Suprapubic skin (tissue), 4 donors: ENCODE measurements around the gene DDX25. TPM values are rescaled to one million over a fixed set of nuclear protein-coding genes. Genes with fewer than 3 reads are reported as not detected.

Experiments
- DNase-seq, 2 donors: peaks; one replicate each; pipeline ENCODE4 v3.0.0-alpha.2; 2019; ENCODE audit warnings: low spot score in 2 of 2
- H3K27ac ChIP-seq: fragments of 200-600 bp; sonication (generic); one replicate; pipeline ENCODE4 v1.5.1; 2019
- H3K27me3 ChIP-seq: fragments of 200-600 bp; sonication (generic); one replicate; pipeline ENCODE4 v1.5.1; 2019
- H3K36me3 ChIP-seq: fragments of 200-600 bp; sonication (generic); one replicate; pipeline ENCODE4 v1.5.1; 2019
- H3K4me1 ChIP-seq: fragments of 200-600 bp; sonication (generic); one replicate; pipeline ENCODE4 v1.5.1; 2019
- H3K4me3 ChIP-seq: fragments of 200-600 bp; sonication (generic); one replicate; pipeline ENCODE4 v1.5.1; 2019; ENCODE audit warnings: mild to moderate bottlenecking
- H3K9me3 ChIP-seq: fragments of 200-600 bp; sonication (generic); one replicate; pipeline ENCODE4 v1.5.1; 2019
- CTCF ChIP-seq, 2 donors: fragments of 200-600 bp in 1 of 2; fragments of 450-650 bp in 1 of 2; sonication (generic) in 1 of 2; IDR thresholded peaks; one replicate each; pipeline ENCODE4 v1.5.1; 2016 to 2019; ENCODE audit warnings: antibody characterized with exemption in 2 of 2, mild to moderate bottlenecking in 1 of 2, moderate library complexity in 1 of 2
- EP300 ChIP-seq: sonication (generic); formaldehyde crosslinking; IDR thresholded peaks from one replicate; pipeline ENCODE4 v1.6.1; 2017; ENCODE audit warnings: antibody characterized with exemption
- POLR2A ChIP-seq, 2 donors: fragments of 450-650 bp; IDR thresholded peaks; one replicate each; pipeline ENCODE4 v1.6.1; 2017; ENCODE audit warnings: antibody characterized with exemption in 2 of 2, mild to moderate bottlenecking in 2 of 2, moderate library complexity in 2 of 2
- POLR2AphosphoS5 ChIP-seq, 3 donors: sonication (generic); formaldehyde crosslinking; IDR thresholded peaks; one replicate each; pipeline ENCODE4 v1.6.1; 2017; ENCODE audit warnings: antibody characterized with exemption in 3 of 3
- WGBS: methylation state at CpG from one replicate; pipeline ENCODE4 v1.1.5; 2018; 5-methylcytosine and 5-hydroxymethylcytosine counted together
- total RNA-seq, 4 donors: library from RNA; depleted of rRNA; stranded (reverse); fragments of >200 nt; gene quantifications; one replicate each; pipeline ENCODE4 v1.1.0, GENCODE V29; 2016

The DDX25 gene
- total RNA-seq, 4 donors from 2014 or later, result 0.15 to 1.2 (median 0.32) TPM; not detected in 1

GRCh38 chr11:125960771-125961170, 56.5 kb downstream of the DDX25 start:
- 81% methylated on average over 6 of the region's 6 CpGs for WGBS
- no peak for DNase-seq
- Histone ChIP-seq H3K27ac (no peak overlapping the region), H3K9me3 (no peaks in the 10 kb centered on the region), H3K36me3 (peaks cover 24% of the 10 kb centered on the region), H3K27me3 (no peaks in the 10 kb centered on the region), H3K4me1 (peaks cover 17% of the 10 kb centered on the region), H3K4me3 (no peak overlapping the region)
- TF ChIP-seq CTCF (IDR thresholded peaks at IDR 0.05) (no peak), EP300 (no peak), POLR2AphosphoS5 (IDR thresholded peaks at IDR 0.05) (no peak), POLR2A (IDR thresholded peaks at IDR 0.05) (no peak)

GRCh38 chr11:125967515-125967914, 63.2 kb downstream of the DDX25 start:
- Histone ChIP-seq H3K27me3 (no peaks in the 10 kb centered on the region), H3K36me3 (no peaks in the 10 kb centered on the region), H3K4me1 (no peaks in the 10 kb centered on the region), H3K9me3 (no peaks in the 10 kb centered on the region), H3K27ac (no peak overlapping the region), H3K4me3 (no peak overlapping the region)
- TF ChIP-seq POLR2AphosphoS5 (IDR thresholded peaks at IDR 0.05), result no peak
- TF ChIP-seq EP300, result no peak
- no peak for TF ChIP-seq CTCF (IDR thresholded peaks at IDR 0.05)
- no peak for TF ChIP-seq POLR2A (IDR thresholded peaks at IDR 0.05)
- no peak for DNase-seq
- WGBS, result 98% methylated on average over 4 of the region's 4 CpGs

GRCh38 chr11:125968354-125968753, 64.0 kb downstream of the DDX25 start:
- WGBS, result 59% methylated on average over 7 of the region's 7 CpGs
- no peaks in the 10 kb centered on the region for H3K9me3 ChIP-seq
- no peaks in the 10 kb centered on the region for H3K4me1 ChIP-seq
- H3K4me3 ChIP-seq, result no peak overlapping the region
- no peaks in the 10 kb centered on the region for H3K27me3 ChIP-seq
- H3K27ac ChIP-seq, result no peak overlapping the region
- no peak for TF ChIP-seq POLR2A (IDR thresholded peaks at IDR 0.05)
- H3K36me3 ChIP-seq, result no peaks in the 10 kb centered on the region
- no peak for DNase-seq

GRCh38 chr11:125971618-125972017, 67.3 kb downstream of the DDX25 start:
- H3K4me1 ChIP-seq, result no peaks in the 10 kb centered on the region
- no peak for DNase-seq
- no peaks in the 10 kb centered on the region for H3K27me3 ChIP-seq
- no peak overlapping the region for H3K4me3 ChIP-seq
- H3K36me3 ChIP-seq, result no peaks in the 10 kb centered on the region
- no peaks in the 10 kb centered on the region for H3K9me3 ChIP-seq
- 78% methylated on average over 6 of the region's 6 CpGs for WGBS
- H3K27ac ChIP-seq, result no peak overlapping the region
- TF ChIP-seq CTCF (IDR thresholded peaks at IDR 0.05) (no peak), EP300 (no peak), POLR2AphosphoS5 (IDR thresholded peaks at IDR 0.05) (no peak), POLR2A (IDR thresholded peaks at IDR 0.05) (no peak)

GRCh38 chr11:125974284-125974683, 70.0 kb downstream of the DDX25 start:
- Histone ChIP-seq H3K27me3 (no peaks in the 10 kb centered on the region), H3K4me1 (no peaks in the 10 kb centered on the region), H3K9me3 (no peaks in the 10 kb centered on the region), H3K36me3 (no peaks in the 10 kb centered on the region), H3K27ac (no peak overlapping the region), H3K4me3 (no peak overlapping the region)
- no peak for DNase-seq
- TF ChIP-seq EP300 (no peak), POLR2AphosphoS5 (IDR thresholded peaks at IDR 0.05) (no peak), POLR2A (IDR thresholded peaks at IDR 0.05) (no peak), CTCF (IDR thresholded peaks at IDR 0.05) (no peak)

GRCh38 chr11:125975634-125976033, 71.3 kb downstream of the DDX25 start:
- 86% methylated on average over 6 of the region's 6 CpGs for WGBS
- no peak for DNase-seq
- H3K27ac ChIP-seq, result no peak overlapping the region
- TF ChIP-seq EP300, result no peak
- no peak for TF ChIP-seq POLR2AphosphoS5 (IDR thresholded peaks at IDR 0.05)
- TF ChIP-seq CTCF (IDR thresholded peaks at IDR 0.05), result no peak
- TF ChIP-seq POLR2A (IDR thresholded peaks at IDR 0.05), result no peak
- no peaks in the 10 kb centered on the region for H3K4me1 ChIP-seq
- H3K9me3 ChIP-seq, result no peaks in the 10 kb centered on the region
- H3K36me3 ChIP-seq, result peaks cover 4% of the 10 kb centered on the region
- H3K27me3 ChIP-seq, result no peaks in the 10 kb centered on the region
- no peak overlapping the region for H3K4me3 ChIP-seq
